Testis (tissue), 3 donors: ENCODE results near the gene ABO. TPM values are rescaled to one million over a fixed set of nuclear protein-coding genes. Genes with fewer than 3 reads are reported as not detected.

ENCODE experiments used
- DNase-seq: peaks from one replicate; pipeline ENCODE4 v3.0.0-alpha.2; 2019
- H3K27ac ChIP-seq, 2 donors: fragments of 200-600 bp; sonication (generic); one replicate each; pipeline ENCODE4 v1.5.1; 2019
- H3K27me3 ChIP-seq: fragments of 200-600 bp; sonication (generic); one replicate; pipeline ENCODE4 v1.5.1; 2019
- H3K36me3 ChIP-seq: fragments of 200-600 bp; sonication (generic); one replicate; pipeline ENCODE4 v1.5.1; 2017; ENCODE audit warnings: low read depth; ENCODE audit errors: missing control alignments
- H3K4me1 ChIP-seq: fragments of 200-600 bp; sonication (generic); one replicate; pipeline ENCODE4 v1.5.1; 2019
- H3K4me3 ChIP-seq, 2 donors: fragments of 200-600 bp; sonication (generic); one replicate each; pipeline ENCODE4 v1.5.1; 2017 to 2019
- H3K9me3 ChIP-seq: fragments of 200-600 bp; sonication (generic); one replicate; pipeline ENCODE4 v1.5.1; 2017
- POLR2A ChIP-seq: fragments of 450-650 bp; IDR thresholded peaks from one replicate; pipeline ENCODE4 v1.6.1; 2017; ENCODE audit warnings: antibody characterized with exemption, mild to moderate bottlenecking, moderate library complexity
- WGBS, 2 donors: methylation state at CpG; one replicate each; pipeline ENCODE4 v1.1.5; 2018; 5-methylcytosine and 5-hydroxymethylcytosine counted together
- intact Hi-C: fragments of 100-400 bp; cut with DNase I; formaldehyde crosslinking; loops from one replicate; pipeline ENCODE4 v1.15.1; 2023; ENCODE audit warnings: low total_unique reads
- polyA plus RNA-seq: library from polyadenylated mRNA; stranded (reverse); fragments of 350-450 nt; fragmentation: Illumina TruSeq; extraction: RNeasy Lipid Tissue Mini Kit (QIAGEN cat#74804); gene quantifications from one replicate; pipeline ENCODE4 v1.2.3, GENCODE V29; 2014; ENCODE audit warnings: low read depth, low replicate concordance; ENCODE audit not compliant: insufficient read depth
- total RNA-seq, 2 donors: library from RNA; depleted of rRNA; stranded (reverse); fragments of >200 nt; gene quantifications; one replicate each; pipeline ENCODE4 v1.2.3, GENCODE V29; 2016
- TF ChIP-seq, protein P1 (sequence below), 3 experiments: fragments of 450-650 bp in 2 of 3; fragments of 200-600 bp in 1 of 3; sonication (generic) in 1 of 3; IDR thresholded peaks; one replicate each; pipeline ENCODE4 v1.5.1; 2016 to 2019; ENCODE audit warnings: antibody characterized with exemption in 3 of 3, mild to moderate bottlenecking in 2 of 3, moderate library complexity in 1 of 3

ABO gene
- total and polyA plus RNA-seq, 3 donors from 2014 or later, result 10.4 to 31.1 (median 25.6) TPM

DNA sequence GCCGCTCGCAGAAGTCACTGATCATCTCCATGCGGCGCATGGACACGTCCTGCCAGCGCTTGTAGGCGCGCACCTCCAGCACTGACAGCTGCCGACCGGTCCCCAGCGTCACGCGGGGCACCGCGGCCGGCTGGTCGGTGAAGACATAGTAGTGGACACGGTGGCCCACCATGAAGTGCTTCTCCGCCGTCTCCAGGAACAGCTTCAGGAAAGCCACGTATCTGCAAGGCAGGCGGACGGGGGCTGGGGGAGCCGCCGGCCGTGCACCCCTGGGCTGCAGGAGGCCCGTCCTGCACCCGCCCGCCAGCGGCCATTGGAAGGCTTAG, 18.9 kb downstream of the ABO start:
- WGBS, 2 donors, result 86 to 92% methylated on average over 10 to 30 of the region's 30 CpGs
- Histone ChIP-seq H3K27me3 (no peaks in the 10 kb centered on the region), H3K4me1 (peaks cover 22% of the 10 kb centered on the region), H3K27ac (no peak overlapping the region), H3K4me3 (no peak overlapping the region), H3K9me3 (no peaks in the 10 kb centered on the region), H3K36me3 (no peaks in the 10 kb centered on the region)
- intact Hi-C loops, result no loop called here
- no peak for DNase-seq
- TF ChIP-seq, protein P1, sequence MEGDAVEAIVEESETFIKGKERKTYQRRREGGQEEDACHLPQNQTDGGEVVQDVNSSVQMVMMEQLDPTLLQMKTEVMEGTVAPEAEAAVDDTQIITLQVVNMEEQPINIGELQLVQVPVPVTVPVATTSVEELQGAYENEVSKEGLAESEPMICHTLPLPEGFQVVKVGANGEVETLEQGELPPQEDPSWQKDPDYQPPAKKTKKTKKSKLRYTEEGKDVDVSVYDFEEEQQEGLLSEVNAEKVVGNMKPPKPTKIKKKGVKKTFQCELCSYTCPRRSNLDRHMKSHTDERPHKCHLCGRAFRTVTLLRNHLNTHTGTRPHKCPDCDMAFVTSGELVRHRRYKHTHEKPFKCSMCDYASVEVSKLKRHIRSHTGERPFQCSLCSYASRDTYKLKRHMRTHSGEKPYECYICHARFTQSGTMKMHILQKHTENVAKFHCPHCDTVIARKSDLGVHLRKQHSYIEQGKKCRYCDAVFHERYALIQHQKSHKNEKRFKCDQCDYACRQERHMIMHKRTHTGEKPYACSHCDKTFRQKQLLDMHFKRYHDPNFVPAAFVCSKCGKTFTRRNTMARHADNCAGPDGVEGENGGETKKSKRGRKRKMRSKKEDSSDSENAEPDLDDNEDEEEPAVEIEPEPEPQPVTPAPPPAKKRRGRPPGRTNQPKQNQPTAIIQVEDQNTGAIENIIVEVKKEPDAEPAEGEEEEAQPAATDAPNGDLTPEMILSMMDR (IDR thresholded peaks at IDR 0.05), result no peak
- no peak for TF ChIP-seq POLR2A

DNA sequence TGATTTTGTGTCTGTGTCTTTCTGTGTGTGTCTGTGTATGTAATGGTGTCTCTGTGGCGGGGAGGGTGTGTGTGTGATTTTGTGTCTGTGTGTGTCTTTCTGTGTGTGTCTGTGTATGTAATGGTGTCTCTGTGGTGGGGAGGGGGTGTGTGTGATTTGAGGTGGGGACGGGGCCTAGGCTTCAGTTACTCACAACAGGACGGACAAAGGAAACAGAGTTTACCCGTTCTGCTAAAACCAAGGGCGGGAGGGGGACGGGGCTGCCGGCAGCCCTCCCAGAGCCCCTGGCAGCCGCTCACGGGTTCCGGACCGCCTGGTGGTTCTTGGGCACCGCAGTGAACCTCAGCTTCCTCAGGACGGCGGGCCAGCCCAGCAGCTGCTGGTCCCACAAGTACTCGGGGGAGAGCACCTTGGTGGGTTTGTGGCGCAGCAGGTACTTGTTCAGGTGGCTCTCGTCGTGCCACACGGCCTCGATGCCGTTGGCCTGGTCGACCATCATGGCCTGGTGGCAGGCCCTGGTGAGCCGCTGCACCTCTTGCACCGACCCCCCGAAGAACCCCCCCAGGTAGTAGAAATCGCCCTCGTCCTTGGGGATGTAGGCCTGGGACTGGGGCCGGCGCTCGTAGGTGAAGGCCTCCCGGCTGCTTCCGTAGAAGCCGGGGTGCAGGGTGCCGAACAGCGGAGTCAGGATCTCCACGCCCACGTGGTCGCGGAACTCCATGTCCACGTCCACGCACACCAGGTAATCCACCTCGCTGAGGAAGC, 19.4 kb downstream of the ABO start:
- Histone ChIP-seq H3K4me1 (peaks cover 22% of the 10 kb centered on the region), H3K27me3 (no peaks in the 10 kb centered on the region), H3K27ac (no peak overlapping the region), H3K9me3 (no peaks in the 10 kb centered on the region), H3K36me3 (no peaks in the 10 kb centered on the region), H3K4me3 (no peak overlapping the region)
- no peak for TF ChIP-seq POLR2A
- TF ChIP-seq, protein P1 (IDR thresholded peaks at IDR 0.05), result no peak
- DNase-seq, result peak; percentile 13
- intact Hi-C loops, result no loop called here
- 74 to 88% methylated on average over 15 to 42 of the region's 42 CpGs for WGBS, 2 donors

DNA sequence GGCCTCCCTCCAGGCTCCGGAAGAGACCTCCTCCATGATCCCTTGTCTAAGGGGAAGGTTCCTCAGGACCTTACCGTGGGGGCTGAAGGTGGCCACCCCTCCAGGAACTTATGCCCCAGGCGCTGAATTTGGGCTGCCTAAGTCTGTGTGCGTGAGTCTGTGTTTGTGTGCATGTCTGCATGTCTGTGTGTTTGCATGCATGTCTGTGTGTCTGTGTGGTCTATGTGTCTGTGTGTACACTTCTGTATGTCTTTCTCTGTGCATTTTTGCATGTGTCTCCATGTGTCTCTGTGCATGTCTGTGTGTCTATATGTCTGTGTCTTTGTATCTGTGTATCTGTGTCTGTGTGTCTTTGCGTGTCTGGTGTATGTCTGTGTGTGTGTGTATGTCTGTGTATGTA, 20.5 kb downstream of the ABO start:
- TF ChIP-seq, protein P1 (IDR thresholded peaks at IDR 0.05), result no peak
- TF ChIP-seq POLR2A, result no peak
- 88 to 89% methylated on average over 5 of the region's 5 CpGs for WGBS, 2 donors
- Histone ChIP-seq H3K4me1 (peaks cover 22% of the 10 kb centered on the region), H3K36me3 (no peaks in the 10 kb centered on the region), H3K4me3 (no peak overlapping the region), H3K9me3 (no peaks in the 10 kb centered on the region), H3K27ac (no peak overlapping the region), H3K27me3 (no peaks in the 10 kb centered on the region)
- DNase-seq, result peak; percentile 2
- intact Hi-C loops, result no loop called here

DNA sequence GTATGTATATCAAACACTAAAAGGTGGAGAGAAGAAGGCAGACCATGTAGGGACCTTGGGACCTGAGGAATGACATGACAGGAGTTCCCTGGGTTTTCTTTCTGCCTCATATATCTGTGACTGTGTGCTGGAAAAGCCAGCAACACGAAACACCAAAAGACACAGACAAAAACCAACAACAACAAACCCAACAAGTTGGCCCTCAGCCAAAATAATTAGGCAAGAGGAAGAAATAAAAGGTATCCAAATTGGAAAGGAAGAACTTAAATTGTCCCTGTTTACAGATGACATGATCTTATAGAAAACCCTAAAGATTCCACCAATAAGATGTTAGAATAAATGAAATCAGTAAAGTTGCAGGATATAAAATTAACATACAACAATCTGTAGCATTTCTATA, 21.7 kb downstream of the ABO start:
- peak; percentile 4 for DNase-seq
- intact Hi-C loops, result no loop called here
- Histone ChIP-seq H3K27ac (no peak overlapping the region), H3K36me3 (no peaks in the 10 kb centered on the region), H3K27me3 (no peaks in the 10 kb centered on the region), H3K4me1 (peaks cover 17% of the 10 kb centered on the region), H3K4me3 (no peak overlapping the region), H3K9me3 (no peaks in the 10 kb centered on the region)
- WGBS, 2 donors, result 71 to 87% methylated on average over 1 of the region's 1 CpG
- TF ChIP-seq, protein P1 (IDR thresholded peaks at IDR 0.05), result no peak
- no peak for TF ChIP-seq POLR2A
